Right atrium auricular region (tissue), 2 donors: ENCODE measurements around the gene ARFIP2. TPM values are rescaled to one million over a fixed set of nuclear protein-coding genes. Genes with fewer than 3 reads are reported as not detected.
A peak's percentile ranks its signal among the peaks of the same experiment; 100 is the strongest.

Experiments used
- DNase-seq: peaks from one replicate; pipeline ENCODE4 v3.0.0-alpha.2; 2019; ENCODE audit warnings: low spot score
- H3K27ac ChIP-seq, 2 donors: fragments of 200-600 bp; sonication (generic); 1 replicate in 1 of 2; 2 replicates in 1 of 2; pipeline ENCODE4 v1.5.1; 2016 to 2019
- H3K27me3 ChIP-seq, 2 donors: fragments of 200-600 bp; sonication (generic); one replicate each; pipeline versions ENCODE4 v1.5.1 to v1.6.0; 2017 to 2019
- H3K36me3 ChIP-seq: fragments of 200-600 bp; sonication (generic); one replicate; pipeline ENCODE4 v1.5.1; 2016
- H3K4me1 ChIP-seq, 2 donors: fragments of 200-600 bp; sonication (generic); one replicate each; pipeline versions ENCODE4 v1.5.1 to v1.6.0; 2017 to 2019
- H3K4me3 ChIP-seq, 2 donors: fragments of 200-600 bp; sonication (generic); 1 replicate in 1 of 2; 2 replicates in 1 of 2; pipeline ENCODE4 v1.5.1; 2017 to 2019; ENCODE audit warnings: mild to moderate bottlenecking in 1 of 2, moderate library complexity in 1 of 2
- H3K9me3 ChIP-seq, 2 donors: fragments of 200-600 bp; sonication (generic); one replicate each; pipeline ENCODE4 v1.5.1; 2019
- total RNA-seq, 2 donors: library from RNA; depleted of rRNA; stranded (reverse); fragments of >200 nt; gene quantifications; one replicate each; pipeline ENCODE4 v1.1.0, GENCODE V29; 2016
- TF ChIP-seq, protein P1 (sequence below), 2 donors: fragments of 200-600 bp; sonication (generic); IDR thresholded peaks; one replicate each; pipeline ENCODE4 v1.5.1; 2019; ENCODE audit warnings: antibody characterized with exemption in 2 of 2

Gene ARFIP2
- total RNA-seq, 2 donors from 2014 or later, result 19.2 to 34.1 TPM

DNA sequence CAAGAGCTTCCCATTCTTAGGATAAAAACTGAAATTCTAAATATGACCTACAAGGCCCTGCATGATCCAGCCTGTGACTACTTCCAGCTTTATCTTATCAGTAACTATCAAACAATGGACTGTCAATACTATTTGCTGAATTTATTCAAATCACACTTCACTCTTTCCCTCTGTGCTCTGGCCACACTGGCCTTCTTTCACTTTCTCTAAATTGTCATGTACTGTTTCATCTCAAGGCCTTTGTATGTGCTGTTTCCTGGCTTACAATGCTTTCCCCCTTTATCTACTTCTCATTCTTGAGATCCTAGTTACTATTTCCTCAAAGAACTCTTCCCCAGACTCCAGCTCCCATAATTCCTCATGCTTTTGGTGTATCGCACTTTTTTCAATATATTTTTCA, 5.8 kb upstream of the ARFIP2 start:
- peaks cover 0 to 12% of the 10 kb centered on the region in 2 donors for H3K4me1 ChIP-seq
- TF ChIP-seq, protein P1, sequence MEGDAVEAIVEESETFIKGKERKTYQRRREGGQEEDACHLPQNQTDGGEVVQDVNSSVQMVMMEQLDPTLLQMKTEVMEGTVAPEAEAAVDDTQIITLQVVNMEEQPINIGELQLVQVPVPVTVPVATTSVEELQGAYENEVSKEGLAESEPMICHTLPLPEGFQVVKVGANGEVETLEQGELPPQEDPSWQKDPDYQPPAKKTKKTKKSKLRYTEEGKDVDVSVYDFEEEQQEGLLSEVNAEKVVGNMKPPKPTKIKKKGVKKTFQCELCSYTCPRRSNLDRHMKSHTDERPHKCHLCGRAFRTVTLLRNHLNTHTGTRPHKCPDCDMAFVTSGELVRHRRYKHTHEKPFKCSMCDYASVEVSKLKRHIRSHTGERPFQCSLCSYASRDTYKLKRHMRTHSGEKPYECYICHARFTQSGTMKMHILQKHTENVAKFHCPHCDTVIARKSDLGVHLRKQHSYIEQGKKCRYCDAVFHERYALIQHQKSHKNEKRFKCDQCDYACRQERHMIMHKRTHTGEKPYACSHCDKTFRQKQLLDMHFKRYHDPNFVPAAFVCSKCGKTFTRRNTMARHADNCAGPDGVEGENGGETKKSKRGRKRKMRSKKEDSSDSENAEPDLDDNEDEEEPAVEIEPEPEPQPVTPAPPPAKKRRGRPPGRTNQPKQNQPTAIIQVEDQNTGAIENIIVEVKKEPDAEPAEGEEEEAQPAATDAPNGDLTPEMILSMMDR (IDR thresholded peaks at IDR 0.05), result no peak
- no peaks in the 10 kb centered on the region for H3K9me3 ChIP-seq
- peaks cover 41% of the 10 kb centered on the region for H3K36me3 ChIP-seq
- no peaks in the 10 kb centered on the region for H3K27me3 ChIP-seq
- no peak for DNase-seq
- H3K27ac ChIP-seq, result no peak overlapping the region
- H3K4me3 ChIP-seq, result no peak overlapping the region

DNA sequence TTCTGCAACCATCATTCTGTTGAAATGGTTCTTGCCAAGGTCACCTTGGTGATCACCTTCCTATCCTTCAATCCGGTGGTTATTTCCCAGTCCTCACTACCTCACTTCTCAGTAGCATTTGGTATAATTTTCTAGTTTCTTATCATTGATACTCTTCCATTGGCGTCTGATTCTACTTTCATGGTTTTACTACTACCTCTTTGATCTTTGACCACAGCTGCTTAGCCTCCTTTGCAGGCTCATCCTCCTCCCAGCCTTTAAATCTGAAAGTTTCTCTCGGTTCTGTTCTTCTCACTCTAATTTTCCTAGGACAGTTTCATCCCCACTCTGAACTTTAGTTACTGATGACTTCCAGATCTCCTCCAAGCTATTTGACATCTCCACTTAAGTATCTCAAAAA, 5.1 kb upstream of the ARFIP2 start:
- no peaks in the 10 kb centered on the region for H3K27me3 ChIP-seq
- no peak overlapping the region for H3K4me3 ChIP-seq
- H3K4me1 ChIP-seq, result peaks cover 0 to 15% of the 10 kb centered on the region in 2 donors
- no peak for DNase-seq
- H3K9me3 ChIP-seq, result no peaks in the 10 kb centered on the region
- peak overlapping the region in 1 of 2 donors; percentile 7 for H3K27ac ChIP-seq
- H3K36me3 ChIP-seq, result peaks cover 40% of the 10 kb centered on the region
- TF ChIP-seq, protein P1 (IDR thresholded peaks at IDR 0.05), result no peak

DNA sequence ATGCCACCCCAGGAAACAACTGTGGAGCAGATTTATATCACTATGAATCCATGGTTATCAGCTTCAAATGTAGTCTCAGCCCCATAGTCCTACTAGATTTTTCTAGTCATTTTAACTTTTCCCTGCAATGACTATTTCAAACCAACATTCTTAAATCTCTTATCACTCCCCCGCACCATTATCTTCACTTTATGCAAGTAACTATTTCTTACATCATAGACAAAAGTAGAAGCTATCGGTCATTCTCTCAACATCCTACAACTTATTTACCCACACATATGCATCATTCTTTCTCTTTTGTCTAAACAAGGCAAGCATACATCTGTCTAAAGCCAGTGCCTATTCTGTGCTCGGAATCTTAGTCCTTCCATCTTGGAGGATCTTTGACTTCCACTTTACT, 4.5 kb upstream of the ARFIP2 start:
- Histone ChIP-seq H3K36me3 (peaks cover 40% of the 10 kb centered on the region), H3K9me3 (no peaks in the 10 kb centered on the region), H3K4me3 (no peak overlapping the region), H3K4me1 (peaks cover 0 to 18% of the 10 kb centered on the region in 2 donors), H3K27ac (no peak overlapping the region), H3K27me3 (no peaks in the 10 kb centered on the region)
- TF ChIP-seq, protein P1 (IDR thresholded peaks at IDR 0.05), result no peak
- no peak for DNase-seq

DNA sequence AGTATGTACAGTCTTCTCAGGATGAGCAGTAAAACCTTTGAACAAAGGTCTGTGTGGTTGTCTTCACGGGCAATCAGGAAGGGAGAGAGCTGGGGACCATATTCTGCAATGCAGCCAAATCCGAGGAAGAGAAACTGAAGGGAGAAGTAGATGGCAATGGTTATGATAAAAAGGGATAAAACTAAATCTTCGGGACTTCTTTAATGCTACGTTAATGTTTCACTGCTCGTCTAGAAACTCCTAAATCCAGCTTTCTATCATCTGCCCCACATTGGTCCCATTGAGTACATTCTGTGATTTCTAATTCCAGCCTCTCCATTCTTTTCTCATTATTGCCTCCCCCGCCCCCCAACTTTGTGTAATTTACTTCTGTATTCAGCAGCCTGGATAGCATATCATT, 1.9 kb upstream of the ARFIP2 start:
- Histone ChIP-seq H3K36me3 (peaks cover 50% of the 10 kb centered on the region), H3K27ac (no peak overlapping the region), H3K4me1 (peaks cover 0 to 31% of the 10 kb centered on the region in 2 donors), H3K9me3 (no peaks in the 10 kb centered on the region), H3K27me3 (no peaks in the 10 kb centered on the region), H3K4me3 (no peak overlapping the region)
- DNase-seq, result no peak
- TF ChIP-seq, protein P1 (IDR thresholded peaks at IDR 0.05), result no peak

DNA sequence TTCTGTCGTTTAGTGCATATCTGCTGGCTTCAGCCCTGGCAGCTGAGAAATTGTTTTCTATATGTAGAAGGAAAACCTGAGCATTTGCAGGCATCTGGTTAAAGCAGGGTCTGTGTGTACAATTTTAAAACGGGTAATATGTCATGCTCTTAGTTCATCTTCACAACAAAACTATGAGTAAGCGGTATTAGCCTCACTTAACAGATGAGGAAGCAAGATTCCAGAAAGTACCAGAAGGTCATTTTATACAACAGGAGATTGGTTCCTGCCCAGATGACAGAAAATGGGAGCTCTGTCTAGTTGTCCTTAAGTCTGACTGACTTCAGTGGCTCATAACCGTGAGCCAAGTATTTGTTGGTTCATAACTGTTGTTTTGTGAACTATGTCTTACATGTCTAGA, 1.3 kb upstream of the ARFIP2 start:
- peak overlapping the region; percentile 90 to 94 for H3K27ac ChIP-seq

DNA sequence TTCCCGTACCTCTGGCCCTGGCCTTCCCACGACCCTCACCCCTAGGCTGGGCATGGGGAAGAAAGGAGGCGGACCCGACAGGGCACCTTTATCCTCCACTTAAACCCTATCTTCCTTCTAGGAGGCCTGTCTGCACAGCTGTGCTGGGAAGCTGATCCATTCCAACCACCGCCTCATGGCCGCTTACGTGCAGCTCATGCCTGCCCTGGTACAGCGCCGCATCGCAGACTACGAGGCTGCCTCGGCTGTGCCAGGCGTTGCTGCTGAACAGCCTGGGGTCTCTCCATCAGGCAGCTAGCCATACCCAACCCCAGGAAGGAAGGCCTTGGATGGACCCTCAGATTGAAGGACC, 769 bp upstream of the ARFIP2 start:
- peak overlapping the region; percentile 90 to 94 for H3K27ac ChIP-seq
- no peak for DNase-seq
- no peaks in the 10 kb centered on the region for H3K27me3 ChIP-seq
- H3K4me1 ChIP-seq, result peaks cover 0 to 31% of the 10 kb centered on the region in 2 donors
- H3K4me3 ChIP-seq, result peak overlapping the region; percentile 65 to 70
- TF ChIP-seq, protein P1 (IDR thresholded peaks at IDR 0.05), result no peak
- H3K36me3 ChIP-seq, result peaks cover 48% of the 10 kb centered on the region
- H3K9me3 ChIP-seq, result no peaks in the 10 kb centered on the region

More for the DNA sequence above, 1.3 kb upstream of the ARFIP2 start:
- no peak for DNase-seq
- H3K4me1 ChIP-seq, result peaks cover 0 to 31% of the 10 kb centered on the region in 2 donors
- TF ChIP-seq, protein P1 (IDR thresholded peaks at IDR 0.05), result no peak
- no peaks in the 10 kb centered on the region for H3K27me3 ChIP-seq
- peak overlapping the region; percentile 65 to 70 for H3K4me3 ChIP-seq
- no peaks in the 10 kb centered on the region for H3K9me3 ChIP-seq
- peaks cover 48% of the 10 kb centered on the region for H3K36me3 ChIP-seq
